H1 (cell line): ENCODE results near the gene TMEM255B. TPM values are rescaled to one million over a fixed set of nuclear protein-coding genes. Genes with fewer than 3 reads are reported as not detected.

Experiments used
- CTCF ChIA-PET: fragments of 300-600 bp; sonication (Branson Sonifier 250); formaldehyde crosslinking; loops from one replicate; lab custom pipeline; 2021; ENCODE audit not compliant: partially characterized antibody; lab: Charles Lee
- POLR2A ChIA-PET: fragments of 300-600 bp; sonication (Branson Sonifier 250); formaldehyde crosslinking; loops from one replicate; lab custom pipeline; 2021; ENCODE audit warnings: inconsistent platforms; ENCODE audit not compliant: partially characterized antibody; lab: Charles Lee
- DNase-seq, 2 experiments: peaks; one replicate each; pipeline versions ENCODE4 v3.0.0 to v3.0.0-alpha.2; 2010 to 2022; ENCODE audit warnings: low spot score in 2 of 2, low read depth in 1 of 2, mixed read lengths in 1 of 2
- FAIRE-seq: peaks from 2 replicates; lab custom pipeline; 2011; peaks lifted over from hg19 to GRCh38; lab: Jason Lieb, UNC
- H2AFZ ChIP-seq: 2 replicates; pipeline ENCODE4 v1.8.1; 2012; ENCODE audit warnings: low read length, inconsistent platforms
- H2AK5ac ChIP-seq: 2 replicates; pipeline ENCODE4 v1.6.1; 2013; ENCODE audit warnings: low read depth, low read length
- H2BK120ac ChIP-seq: replicated peaks from 2 replicates; pipeline ENCODE3; 2013; ENCODE audit warnings: low read depth, low read length, inconsistent platforms
- H2BK12ac ChIP-seq: 2 replicates; pipeline ENCODE4 v1.6.1; 2013; ENCODE audit warnings: low read depth, low read length
- H2BK15ac ChIP-seq: 2 replicates; pipeline ENCODE4 v1.6.1; 2013; ENCODE audit warnings: low read length
- H2BK20ac ChIP-seq: 2 replicates; pipeline ENCODE4 v1.6.1; 2013; ENCODE audit warnings: low read length
- H2BK5ac ChIP-seq: 2 replicates; pipeline ENCODE4 v1.6.1; 2013; ENCODE audit warnings: low read depth, low read length
- H3K14ac ChIP-seq: 2 replicates; pipeline ENCODE4 v1.6.1; 2013; ENCODE audit warnings: inconsistent platforms; ENCODE audit not compliant: insufficient read length
- H3K18ac ChIP-seq: 2 replicates; pipeline ENCODE4 v1.6.1; 2013; ENCODE audit warnings: low read length; ENCODE audit errors: extremely low read depth
- H3K23ac ChIP-seq: 2 replicates; pipeline ENCODE4 v1.6.1; 2013; ENCODE audit warnings: inconsistent platforms; ENCODE audit not compliant: insufficient read length
- H3K23me2 ChIP-seq: 2 replicates; pipeline ENCODE4 v1.6.1; 2013; ENCODE audit warnings: low read depth, low read length
- H3K27ac ChIP-seq: 2 replicates; pipeline ENCODE4 v1.6.1; 2011; ENCODE audit warnings: low read depth, low read length, inconsistent platforms
- H3K27me3 ChIP-seq, 4 experiments: replicated peaks in 1 of 4; 1 replicate in 1 of 4; 2 replicates in 3 of 4; pipeline versions ENCODE4 v1.6.1 to v1.8.1; 2011 to 2013; ENCODE audit warnings: low read length in 3 of 4, mild to moderate bottlenecking in 3 of 4, inconsistent platforms in 2 of 4, mixed read lengths in 2 of 4, moderate library complexity in 1 of 4; ENCODE audit not compliant: control insufficient read depth in 3 of 4, insufficient read depth in 3 of 4; ENCODE audit errors: extremely low read depth in 1 of 4
- H3K36me3 ChIP-seq, 4 experiments: 2 replicates each; pipeline versions ENCODE4 v1.6.1 to v1.8.1; 2011 to 2013; ENCODE audit warnings: mild to moderate bottlenecking in 4 of 4, low read length in 3 of 4, moderate library complexity in 2 of 4, control low read depth in 1 of 4, inconsistent platforms in 1 of 4; ENCODE audit not compliant: insufficient read depth in 4 of 4, control insufficient read depth in 2 of 4
- H3K4ac ChIP-seq: replicated peaks from 2 replicates; pipeline ENCODE3; 2013; ENCODE audit warnings: low read length, low read depth, mixed read lengths, inconsistent platforms; ENCODE audit not compliant: insufficient read length
- H3K4me1 ChIP-seq, 4 experiments: replicated peaks in 1 of 4; 1 replicate in 1 of 4; 2 replicates in 3 of 4; pipeline versions ENCODE4 v1.6.1 to v1.8.1; 2011 to 2013; ENCODE audit warnings: low read length in 3 of 4, inconsistent platforms in 2 of 4, mixed read lengths in 1 of 4; ENCODE audit not compliant: insufficient read depth in 4 of 4, control insufficient read depth in 3 of 4
- H3K4me2 ChIP-seq, 2 experiments: 2 replicates each; pipeline versions ENCODE4 v1.6.1 to v1.8.1; 2011 to 2013; ENCODE audit warnings: low read depth in 2 of 2, low read length in 2 of 2, control low read depth in 1 of 2, inconsistent platforms in 1 of 2, mild to moderate bottlenecking in 1 of 2; ENCODE audit not compliant: insufficient read depth in 1 of 2
- H3K4me3 ChIP-seq, 4 experiments: fragments of 200-600, 300-600 bp in 1 of 4; sonication (generic), shearing (Covaris generic), sonication (Bioruptor Twin) in 1 of 4; 2 replicates each; pipeline versions ENCODE4 v1.5.1 to v1.8.1; 2011 to 2016; ENCODE audit warnings: low read length in 4 of 4, low read depth in 3 of 4, control low read depth in 2 of 4, inconsistent platforms in 2 of 4, mild to moderate bottlenecking in 2 of 4, mixed read lengths in 1 of 4, moderate library complexity in 1 of 4; ENCODE audit not compliant: insufficient read depth in 2 of 4; ENCODE audit errors: extremely low read depth in 1 of 4
- H3K56ac ChIP-seq: replicated peaks from 2 replicates; pipeline ENCODE3; 2013; ENCODE audit warnings: low read depth, mild to moderate bottlenecking, mixed read lengths, low read length, inconsistent platforms; ENCODE audit not compliant: insufficient read length
- H3K79me1 ChIP-seq: 2 replicates; pipeline ENCODE4 v1.6.1; 2013; ENCODE audit warnings: low read depth, low read length, control low read depth
- H3K79me2 ChIP-seq, 2 experiments: 2 replicates each; pipeline versions ENCODE4 v1.6.1 to v1.8.1; 2012 to 2013; ENCODE audit warnings: low read length in 2 of 2, mild to moderate bottlenecking in 2 of 2, inconsistent platforms in 1 of 2; ENCODE audit not compliant: insufficient read depth in 2 of 2, control insufficient read depth in 1 of 2
- H3K9ac ChIP-seq, 4 experiments: replicated peaks in 1 of 4; 1 replicate in 1 of 4; 2 replicates in 3 of 4; pipeline versions ENCODE4 v1.6.1 to v1.8.1; 2011 to 2013; ENCODE audit warnings: low read depth in 3 of 4, low read length in 3 of 4, control low read depth in 2 of 4, mild to moderate bottlenecking in 2 of 4, moderate library complexity in 2 of 4, inconsistent platforms in 1 of 4; ENCODE audit errors: extremely low read depth in 1 of 4
- H3K9me3 ChIP-seq, 2 experiments: 2 replicates each; pipeline versions ENCODE4 v1.6.1 to v1.8.1; 2012 to 2013; ENCODE audit warnings: mild to moderate bottlenecking in 2 of 2, moderate library complexity in 2 of 2, control low read depth in 1 of 2, inconsistent platforms in 1 of 2, low read depth in 1 of 2, low read length in 1 of 2, mixed read lengths in 1 of 2; ENCODE audit not compliant: insufficient read depth in 2 of 2
- H4K20me1 ChIP-seq, 2 experiments: replicated peaks in 1 of 2; 2 replicates each; pipeline versions ENCODE3 to v1.8.1; 2011 to 2013; ENCODE audit warnings: inconsistent platforms in 2 of 2, low read length in 2 of 2, mild to moderate bottlenecking in 1 of 2; ENCODE audit not compliant: insufficient read depth in 2 of 2, control insufficient read depth in 1 of 2
- H4K5ac ChIP-seq: 2 replicates; pipeline ENCODE4 v1.6.1; 2013; ENCODE audit warnings: low read length, low read depth, mixed read lengths, inconsistent platforms; ENCODE audit not compliant: insufficient read length
- H4K8ac ChIP-seq: 2 replicates; pipeline ENCODE4 v1.8.0; 2013; ENCODE audit warnings: mild to moderate bottlenecking, moderate library complexity, low read length, inconsistent platforms; ENCODE audit not compliant: insufficient read depth; ENCODE audit errors: extremely low read depth
- H4K91ac ChIP-seq: replicated peaks from 2 replicates; pipeline ENCODE3; 2013; ENCODE audit warnings: low read length, mixed read lengths, inconsistent platforms; ENCODE audit not compliant: insufficient read length
- BACH1 ChIP-seq: IDR thresholded peaks from 2 replicates; pipeline ENCODE4 v1.6.1; 2012; ENCODE audit warnings: low read length, improper control_type of control experiment
- CHD2 ChIP-seq: IDR thresholded peaks from 2 replicates; pipeline ENCODE4 v1.6.1; 2012; ENCODE audit warnings: low read length, improper control_type of control experiment
- CTCF ChIP-seq, 3 experiments: IDR thresholded peaks; 1 replicate in 2 of 3; 2 replicates in 1 of 3; pipeline versions ENCODE4 v1.5.1 to v1.6.1; 2011; ENCODE audit warnings: low read length in 3 of 3, mild to moderate bottlenecking in 3 of 3, inconsistent platforms in 2 of 3, low read depth in 1 of 3, moderate library complexity in 1 of 3; ENCODE audit not compliant: insufficient read depth in 1 of 3; ENCODE audit errors: control extremely low read depth in 1 of 3
- KDM5A ChIP-seq: fragments of 200-600 bp; IDR thresholded peaks from 2 replicates; pipeline ENCODE4 v1.7.1; 2012; ENCODE audit warnings: mild to moderate bottlenecking, low read length, inconsistent platforms, mixed read lengths
- POLR2A ChIP-seq, 2 experiments: IDR thresholded peaks; 1 replicate in 1 of 2; 2 replicates in 1 of 2; pipeline ENCODE4 v1.6.1; 2011; ENCODE audit warnings: low read depth in 2 of 2, low read length in 2 of 2, mild to moderate bottlenecking in 2 of 2; ENCODE audit errors: control extremely low read depth in 1 of 2
- POLR2AphosphoS5 ChIP-seq: IDR thresholded peaks from 2 replicates; pipeline ENCODE4 v1.6.1; 2011; ENCODE audit warnings: low read depth, low read length
- TAF7 ChIP-seq: optimal IDR thresholded peaks from 2 replicates; pipeline ENCODE3; 2011; ENCODE audit warnings: low read depth, mild to moderate bottlenecking, inconsistent platforms, low read length, moderate library complexity, borderline replicate concordance
- WGBS, 2 experiments: shearing (Covaris generic) in 1 of 2; methylation state at CpG; one replicate each; pipeline versions ENCODE4 v1.1.6 to v1.1.7; 2013 to 2015; ENCODE audit warnings: low lambda C conversion rate in 2 of 2, mixed read lengths in 2 of 2, inconsistent platforms in 1 of 2, low coverage in 1 of 2, missing lambda C conversion rate in 1 of 2; ENCODE audit not compliant: insufficient replicate concordance in 2 of 2, insufficient coverage in 1 of 2, insufficient read length in 1 of 2; ENCODE audit errors: extremely low coverage in 1 of 2, missing lambda C conversion rate in 1 of 2; 5-methylcytosine and 5-hydroxymethylcytosine counted together
- polyA plus RNA-seq, 7 experiments: library from polyadenylated mRNA; depleted of rRNA in 3 of 7; stranded (reverse) in 5 of 7; unstranded in 2 of 7; fragments of >200 nt in 5 of 7; fragments of 200-250 nt in 2 of 7; gene quantifications; 1 replicate in 5 of 7; 2 replicates in 1 of 7; 4 replicates in 1 of 7; pipeline versions ENCODE4 v1.2.1 to v1.2.3, GENCODE V29; 2011 to 2013; ENCODE audit warnings: missing spikeins in 2 of 7, mixed read lengths in 2 of 7
- total RNA-seq: library from RNA; stranded (reverse); fragmentation: NEBNext Ultra II Directional; extraction: Animal tissue kit (Norgen Biotek cat#: 25700); gene quantifications from 2 replicates; pipeline ENCODE4 v1.2.1, GENCODE V29; 2021

The TMEM255B gene
- total and polyA plus RNA-seq, 2 of the 8 experiments (the other 6 are each of a cell fraction or from before 2014, with no cell fraction given), result 3.4 to 4.4 TPM

DNA sequence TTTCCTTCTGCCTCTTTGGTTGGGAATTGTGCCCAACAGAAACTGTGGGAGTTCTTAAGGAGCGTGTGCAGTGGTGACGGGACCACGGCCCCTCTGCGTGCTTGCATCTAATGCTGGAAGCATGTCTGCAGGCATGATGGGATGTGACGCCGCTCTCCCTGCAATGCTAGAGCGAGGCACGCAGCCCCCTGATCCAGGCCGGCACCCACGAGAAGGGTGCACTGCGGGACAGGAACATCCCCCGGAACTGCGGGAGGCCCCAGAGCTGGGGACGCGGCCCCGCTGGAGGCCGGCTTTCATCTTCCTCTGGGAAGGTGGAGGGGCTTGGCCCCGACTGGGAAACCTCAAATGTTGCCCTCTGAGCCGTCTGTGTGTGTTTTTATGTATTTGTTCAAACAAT, 32.7 kb downstream of the TMEM255B start:
- Histone ChIP-seq H2AFZ (no peak overlapping the region), H3K27ac (no peak overlapping the region), H3K4me3 (no peak overlapping the region), H4K5ac (no peak overlapping the region), H3K36me3 (no peaks in the 10 kb centered on the region; a peak in 1 of 8 replicates), H3K18ac (no peak overlapping the region), H3K4me2 (no peak overlapping the region), H3K9me3 (no peaks in the 10 kb centered on the region; a peak in 1 of 4 replicates), H4K8ac (no peak overlapping the region), H3K23ac (no peak overlapping the region), H3K56ac (no peak overlapping the region), H3K27me3 (no peaks in the 10 kb centered on the region), H2BK15ac (no peak overlapping the region), H2AK5ac (no peak overlapping the region), H2BK120ac (no peak overlapping the region), H4K20me1 (peaks cover 0 to 5% of the 10 kb centered on the region in 2 experiments), H3K9ac (no peak overlapping the region), H3K4ac (no peak overlapping the region), H3K79me2 (no peaks in the 10 kb centered on the region), H3K79me1 (no peaks in the 10 kb centered on the region), H2BK20ac (no peak overlapping the region), H3K14ac (no peak overlapping the region), H3K23me2 (peaks cover 12% of the 10 kb centered on the region; the same call in 1 of the 2 replicates), H4K91ac (no peak overlapping the region), H2BK5ac (no peak overlapping the region), H3K4me1 (peaks cover 0 to 6% (median 1%) of the 10 kb centered on the region in 4 experiments; a peak in 2 of 7 replicates), H2BK12ac (no peak overlapping the region)
- ChIA-PET CTCF (interaction anchor here (1.2 to 3.2 kb wide), 2 partner anchors 11 kb away, joined by 3 to 18 read pairs; no protein-coding TSS in a partner anchor), POLR2A (interaction anchor here (1.4 kb wide), 1 partner anchor 11 kb away, joined by 3 read pairs; no protein-coding TSS in a partner anchor)
- TF ChIP-seq POLR2A (IDR thresholded peaks at IDR 0.05; ENCODE audit: control extremely low read depth in 1 of 2, low read depth in 2 of 2, low read length in 2 of 2) (no peak), CTCF (IDR thresholded peaks at IDR 0.05; ENCODE audit: control extremely low read depth in 1 of 3, insufficient read depth in 1 of 3, low read depth in 1 of 3, low read length in 3 of 3) (no peak), TAF7 (no peak), POLR2AphosphoS5 (no peak), BACH1 (no peak), KDM5A (no peak), CHD2 (no peak)
- FAIRE-seq (no peak), DNase-seq (no peak)
- 92% methylated on average over 10 of the region's 19 CpGs; no CpG with 5 or more reads in 1 of the 2 experiments for WGBS, 2 experiments
